HepG2 (cell line): ENCODE data around the gene ALDH4A1. TPM values are rescaled to one million over a fixed set of nuclear protein-coding genes. Genes with fewer than 3 reads are reported as not detected.

Source experiments
- BCLAF1 ChIP-seq: fragments of 450-650 bp; IDR thresholded peaks from 2 replicates; pipeline ENCODE4 v1.6.1; 2017; ENCODE audit warnings: mild to moderate bottlenecking
- KLF9 ChIP-seq: IDR thresholded peaks from 2 replicates; pipeline ENCODE4 v1.6.1; 2016; ENCODE audit warnings: low read depth
- NFE2L2 ChIP-seq: fragments of 150-350 bp; IDR thresholded peaks from 2 replicates; pipeline ENCODE4 v1.6.1; 2014; ENCODE audit warnings: low read length
- PLRG1 ChIP-seq: fragments of 450-650 bp; conservative IDR thresholded peaks from 2 replicates; pipeline ENCODE4 v1.6.1; 2016
- RCOR2 ChIP-seq: IDR thresholded peaks from 2 replicates; pipeline ENCODE4 v1.6.1; 2016; ENCODE audit warnings: missing biosample characterization, missing genetic modification reagents
- RFX1 ChIP-seq: fragments of 450-650 bp; IDR thresholded peaks from 2 replicates; pipeline ENCODE4 v1.6.1; 2017
- SIN3A ChIP-seq: IDR thresholded peaks from 2 replicates; pipeline ENCODE4 v1.6.1; 2011; ENCODE audit warnings: low read depth, mild to moderate bottlenecking, control low read depth, low read length, borderline replicate concordance
- UBTF ChIP-seq: sonication (generic); formaldehyde crosslinking; IDR thresholded peaks from 2 replicates; pipeline ENCODE4 v1.4.0; 2020; ENCODE audit warnings: mild to moderate bottlenecking, missing genetic modification reagents
- ZBTB2 ChIP-seq: sonication (generic); formaldehyde crosslinking; IDR thresholded peaks from 2 replicates; pipeline ENCODE4 v1.8.0; 2022; ENCODE audit warnings: low read depth, missing genetic modification reagents
- ZNF335 ChIP-seq: sonication (generic); formaldehyde crosslinking; IDR thresholded peaks from 2 replicates; pipeline ENCODE4 v1.4.0; 2020; ENCODE audit warnings: missing genetic modification reagents
- ZNF354B ChIP-seq: sonication (generic); formaldehyde crosslinking; IDR thresholded peaks from 2 replicates; pipeline ENCODE4 v1.8.0; 2022; ENCODE audit warnings: mild to moderate bottlenecking, missing genetic modification reagents
- ZNF800 ChIP-seq: sonication (generic); formaldehyde crosslinking; IDR thresholded peaks from 2 replicates; pipeline ENCODE4 v1.4.0; 2020; ENCODE audit warnings: missing genetic modification reagents
- polyA plus RNA-seq, 8 experiments: library from polyadenylated mRNA; depleted of rRNA in 3 of 8; stranded (reverse) in 7 of 8; unstranded in 1 of 8; fragments of >200 nt; fragmentation: Illumina TruSeq in 4 of 8; extraction: Trizol in 4 of 8; gene quantifications; 2 replicates each; pipeline versions ENCODE4 v1.2.1 to v1.2.3, GENCODE V29; 2011 to 2016; ENCODE audit warnings: low read depth in 4 of 8, missing spikeins in 1 of 8, mixed read lengths in 1 of 8; ENCODE audit not compliant: insufficient read depth in 1 of 8
- total RNA-seq, 5 experiments: library from RNA; depleted of rRNA; stranded (reverse); fragments of >200 nt; fragmentation: Illumina TruSeq; extraction: Trizol; gene quantifications; 2 replicates each; pipeline ENCODE4 v1.2.3, GENCODE V29; 2016; ENCODE audit warnings: low read depth in 1 of 5
- TF ChIP-seq, protein P1 (sequence below): sonication (generic); formaldehyde crosslinking; IDR thresholded peaks from 2 replicates; pipeline ENCODE4 v1.9.0; 2021; ENCODE audit warnings: missing genetic modification reagents, borderline replicate concordance
- TF ChIP-seq, protein P2 (sequence below): sonication (generic); formaldehyde crosslinking; IDR thresholded peaks from 2 replicates; pipeline ENCODE4 v1.5.0; 2020; ENCODE audit warnings: missing genetic modification reagents

The ALDH4A1 gene
- total and polyA plus RNA-seq, 2 of the 13 experiments (the other 11 are each of a cell fraction or from before 2014, with no cell fraction given), result 76.4 to 240 TPM

- TF ChIP-seq, protein P1, sequence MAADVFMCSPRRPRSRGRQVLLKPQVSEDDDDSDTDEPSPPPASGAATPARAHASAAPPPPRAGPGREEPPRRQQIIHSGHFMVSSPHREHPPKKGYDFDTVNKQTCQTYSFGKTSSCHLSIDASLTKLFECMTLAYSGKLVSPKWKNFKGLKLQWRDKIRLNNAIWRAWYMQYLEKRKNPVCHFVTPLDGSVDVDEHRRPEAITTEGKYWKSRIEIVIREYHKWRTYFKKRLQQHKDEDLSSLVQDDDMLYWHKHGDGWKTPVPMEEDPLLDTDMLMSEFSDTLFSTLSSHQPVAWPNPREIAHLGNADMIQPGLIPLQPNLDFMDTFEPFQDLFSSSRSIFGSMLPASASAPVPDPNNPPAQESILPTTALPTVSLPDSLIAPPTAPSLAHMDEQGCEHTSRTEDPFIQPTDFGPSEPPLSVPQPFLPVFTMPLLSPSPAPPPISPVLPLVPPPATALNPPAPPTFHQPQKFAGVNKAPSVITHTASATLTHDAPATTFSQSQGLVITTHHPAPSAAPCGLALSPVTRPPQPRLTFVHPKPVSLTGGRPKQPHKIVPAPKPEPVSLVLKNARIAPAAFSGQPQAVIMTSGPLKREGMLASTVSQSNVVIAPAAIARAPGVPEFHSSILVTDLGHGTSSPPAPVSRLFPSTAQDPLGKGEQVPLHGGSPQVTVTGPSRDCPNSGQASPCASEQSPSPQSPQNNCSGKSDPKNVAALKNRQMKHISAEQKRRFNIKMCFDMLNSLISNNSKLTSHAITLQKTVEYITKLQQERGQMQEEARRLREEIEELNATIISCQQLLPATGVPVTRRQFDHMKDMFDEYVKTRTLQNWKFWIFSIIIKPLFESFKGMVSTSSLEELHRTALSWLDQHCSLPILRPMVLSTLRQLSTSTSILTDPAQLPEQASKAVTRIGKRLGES (CRISPR knock-in tag), result peak; percentile 55; the same call in 1 of the 2 replicates
- no peak for TF ChIP-seq ZBTB2 (CRISPR knock-in tag)
- peak; percentile 93 for TF ChIP-seq UBTF (CRISPR knock-in tag)
- peak; percentile 88 for TF ChIP-seq RCOR2 (CRISPR knock-in tag)
- no peak for TF ChIP-seq BCLAF1
- TF ChIP-seq PLRG1, result no peak
- TF ChIP-seq, protein P2, sequence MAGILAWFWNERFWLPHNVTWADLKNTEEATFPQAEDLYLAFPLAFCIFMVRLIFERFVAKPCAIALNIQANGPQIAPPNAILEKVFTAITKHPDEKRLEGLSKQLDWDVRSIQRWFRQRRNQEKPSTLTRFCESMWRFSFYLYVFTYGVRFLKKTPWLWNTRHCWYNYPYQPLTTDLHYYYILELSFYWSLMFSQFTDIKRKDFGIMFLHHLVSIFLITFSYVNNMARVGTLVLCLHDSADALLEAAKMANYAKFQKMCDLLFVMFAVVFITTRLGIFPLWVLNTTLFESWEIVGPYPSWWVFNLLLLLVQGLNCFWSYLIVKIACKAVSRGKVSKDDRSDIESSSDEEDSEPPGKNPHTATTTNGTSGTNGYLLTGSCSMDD (CRISPR knock-in tag), result 0 out of 2 replicates have a peak, but pooled peaks have one; percentile 25
- TF ChIP-seq KLF9 (CRISPR knock-in tag), result no peak
- TF ChIP-seq ZNF354B, result no peak
- no peak for TF ChIP-seq RFX1
- TF ChIP-seq SIN3A, result no peak
- TF ChIP-seq ZNF335 (CRISPR knock-in tag), result no peak; the same call in 1 of the 2 replicates
- TF ChIP-seq NFE2L2, result no peak
- TF ChIP-seq ZNF800 (CRISPR knock-in tag), result 0 out of 2 replicates have a peak, but pooled peaks have one; percentile 87
Measured at GRCh38 chr1:18948913-18949685, 46.7 kb upstream of the ALDH4A1 start (continued).
